DND-41 (cell line): Measurements from ENCODE around the gene FAM161B.

Source experiments
- ATAC-seq: fragments of 200-7000 bp; cut with Tn5 transposase; 3 replicates; pipeline ENCODE4 v1.9.1; 2021; ENCODE audit warnings: low read depth; ENCODE audit not compliant: insufficient read depth
- DNase-seq: peaks from one replicate; pipeline ENCODE4 v3.0.0-alpha.2; 2020
- H2AFZ ChIP-seq: 2 replicates; pipeline ENCODE4 v1.6.0; 2012; ENCODE audit warnings: low read depth, low read length
- H3K27ac ChIP-seq: 2 replicates; pipeline ENCODE4 v1.5.1; 2012; ENCODE audit warnings: low read length, inconsistent platforms
- H3K27me3 ChIP-seq: fragments of 200-600 bp; sonication (generic); 2 replicates; pipeline ENCODE4 v1.6.0; 2012; ENCODE audit warnings: low read length, mild to moderate bottlenecking, inconsistent platforms; ENCODE audit not compliant: insufficient read depth, poor library complexity
- H3K36me3 ChIP-seq: 2 replicates; pipeline ENCODE4 v1.5.1; 2012; ENCODE audit warnings: low read length, inconsistent platforms; ENCODE audit not compliant: insufficient read depth
- H3K4me1 ChIP-seq: 2 replicates; pipeline ENCODE4 v1.5.1; 2012; ENCODE audit warnings: mild to moderate bottlenecking, low read length; ENCODE audit not compliant: insufficient read depth
- H3K4me2 ChIP-seq: 2 replicates; pipeline ENCODE4 v1.6.0; 2012; ENCODE audit warnings: mild to moderate bottlenecking, moderate library complexity, low read length, inconsistent platforms; ENCODE audit not compliant: insufficient read depth
- H3K4me3 ChIP-seq, 2 experiments: fragments of 200-600 bp in 1 of 2; shearing (Covaris generic) in 1 of 2; 2 replicates each; pipeline ENCODE4 v1.5.1; 2012 to 2016; ENCODE audit warnings: inconsistent platforms in 2 of 2, low read length in 2 of 2, mild to moderate bottlenecking in 2 of 2, low read depth in 1 of 2, moderate library complexity in 1 of 2
- H3K79me2 ChIP-seq: 2 replicates; pipeline ENCODE4 v1.6.0; 2012; ENCODE audit warnings: low read length, inconsistent platforms; ENCODE audit not compliant: insufficient read depth
- H3K9ac ChIP-seq: 2 replicates; pipeline ENCODE4 v1.6.0; 2012; ENCODE audit warnings: low read depth, mild to moderate bottlenecking, inconsistent platforms, low read length, moderate library complexity
- H3K9me3 ChIP-seq: 2 replicates; pipeline ENCODE4 v1.5.1; 2012; ENCODE audit warnings: low read length, moderate library complexity, mild to moderate bottlenecking, inconsistent platforms; ENCODE audit not compliant: insufficient read depth, severe bottlenecking
- H4K20me1 ChIP-seq: 2 replicates; pipeline ENCODE4 v1.6.0; 2012; ENCODE audit warnings: low read length; ENCODE audit not compliant: insufficient read depth
- EZH2 ChIP-seq: IDR thresholded peaks from 3 replicates; pipeline ENCODE4 v1.6.1; 2012; ENCODE audit warnings: borderline replicate concordance, low read depth, mild to moderate bottlenecking, moderate library complexity, low read length, inconsistent platforms; ENCODE audit not compliant: severe bottlenecking
- TF ChIP-seq, protein P1 (sequence below): IDR thresholded peaks from 2 replicates; pipeline ENCODE4 v1.5.1; 2012; ENCODE audit warnings: borderline replicate concordance, low read length, moderate library complexity, mild to moderate bottlenecking; ENCODE audit not compliant: poor library complexity, severe bottlenecking; ENCODE audit errors: extremely low read depth

Gene FAM161B

DNA sequence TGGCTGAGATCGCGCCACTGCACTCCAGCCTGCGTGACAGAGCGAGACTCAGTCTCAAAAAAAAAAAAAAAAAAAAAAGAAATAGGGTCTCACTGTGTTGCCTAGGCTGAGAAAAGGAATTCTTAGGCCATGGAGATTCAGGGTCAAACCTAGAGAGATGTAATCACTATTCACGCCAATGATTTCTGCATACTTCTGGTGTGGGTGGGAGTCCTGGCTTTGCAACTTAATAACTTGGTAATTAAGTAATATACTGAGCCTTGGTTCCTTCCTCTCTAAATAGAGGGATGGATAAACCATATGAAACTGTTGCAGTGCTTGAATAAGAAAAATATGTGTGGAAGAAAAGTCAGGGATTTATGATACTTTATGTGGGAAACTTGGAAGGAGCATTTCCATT, 60.5 kb downstream of the FAM161B start:
- no peak overlapping the region; a peak in 1 of 4 replicates for H3K4me3 ChIP-seq
- H3K79me2 ChIP-seq, result peaks cover 88% of the 10 kb centered on the region
- H3K27ac ChIP-seq, result no peak overlapping the region
- TF ChIP-seq, protein P1, sequence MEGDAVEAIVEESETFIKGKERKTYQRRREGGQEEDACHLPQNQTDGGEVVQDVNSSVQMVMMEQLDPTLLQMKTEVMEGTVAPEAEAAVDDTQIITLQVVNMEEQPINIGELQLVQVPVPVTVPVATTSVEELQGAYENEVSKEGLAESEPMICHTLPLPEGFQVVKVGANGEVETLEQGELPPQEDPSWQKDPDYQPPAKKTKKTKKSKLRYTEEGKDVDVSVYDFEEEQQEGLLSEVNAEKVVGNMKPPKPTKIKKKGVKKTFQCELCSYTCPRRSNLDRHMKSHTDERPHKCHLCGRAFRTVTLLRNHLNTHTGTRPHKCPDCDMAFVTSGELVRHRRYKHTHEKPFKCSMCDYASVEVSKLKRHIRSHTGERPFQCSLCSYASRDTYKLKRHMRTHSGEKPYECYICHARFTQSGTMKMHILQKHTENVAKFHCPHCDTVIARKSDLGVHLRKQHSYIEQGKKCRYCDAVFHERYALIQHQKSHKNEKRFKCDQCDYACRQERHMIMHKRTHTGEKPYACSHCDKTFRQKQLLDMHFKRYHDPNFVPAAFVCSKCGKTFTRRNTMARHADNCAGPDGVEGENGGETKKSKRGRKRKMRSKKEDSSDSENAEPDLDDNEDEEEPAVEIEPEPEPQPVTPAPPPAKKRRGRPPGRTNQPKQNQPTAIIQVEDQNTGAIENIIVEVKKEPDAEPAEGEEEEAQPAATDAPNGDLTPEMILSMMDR, result no peak
- TF ChIP-seq EZH2, result no peak
- H3K9me3 ChIP-seq, result no peaks in the 10 kb centered on the region
- peak overlapping the region; percentile 69 for H3K4me2 ChIP-seq
- H3K9ac ChIP-seq, result no peak overlapping the region
- H3K4me1 ChIP-seq, result peaks cover 44% of the 10 kb centered on the region
- peaks cover 18% of the 10 kb centered on the region; the same call in 1 of the 2 replicates for H4K20me1 ChIP-seq
- no peak for ATAC-seq
- no peak overlapping the region for H2AFZ ChIP-seq
- no peak for DNase-seq
- no peaks in the 10 kb centered on the region for H3K27me3 ChIP-seq
- H3K36me3 ChIP-seq, result peaks cover 24% of the 10 kb centered on the region

DNA sequence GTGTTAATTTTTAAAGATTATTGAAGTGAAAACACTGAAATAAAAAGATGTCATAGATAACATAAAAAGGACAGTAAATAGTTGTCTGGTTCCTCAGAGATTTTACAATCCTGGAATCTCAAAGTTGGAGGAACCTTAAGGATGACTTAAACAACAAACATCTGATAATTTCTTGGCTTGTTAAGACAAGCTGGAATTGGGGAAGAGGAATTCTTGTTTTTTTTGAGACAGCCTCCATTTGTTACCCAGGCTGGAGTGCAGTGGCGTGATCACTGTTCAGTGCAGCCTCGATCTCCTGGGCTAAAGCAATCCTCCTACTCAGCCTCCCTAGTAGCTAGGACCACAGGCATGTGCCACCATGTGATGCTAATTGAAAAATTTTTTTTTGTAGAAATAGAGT, 60.9 kb downstream of the FAM161B start:
- Histone ChIP-seq H3K4me3 (peak overlapping the region in 1 of 2 experiments; percentile 30; a peak in 1 of 4 replicates), H4K20me1 (peaks cover 18% of the 10 kb centered on the region; the same call in 1 of the 2 replicates), H3K9me3 (no peaks in the 10 kb centered on the region), H2AFZ (no peak overlapping the region), H3K27ac (no peak overlapping the region), H3K36me3 (peaks cover 20% of the 10 kb centered on the region), H3K79me2 (peaks cover 84% of the 10 kb centered on the region), H3K4me2 (peak overlapping the region; percentile 69), H3K27me3 (no peaks in the 10 kb centered on the region), H3K4me1 (peaks cover 44% of the 10 kb centered on the region), H3K9ac (0 out of 2 replicates have a peak overlapping the region, but pooled peaks have one; percentile 22)
- ATAC-seq (no peak), DNase-seq (no peak)
- no peak for TF ChIP-seq EZH2
- TF ChIP-seq, protein P1, result no peak

DNA sequence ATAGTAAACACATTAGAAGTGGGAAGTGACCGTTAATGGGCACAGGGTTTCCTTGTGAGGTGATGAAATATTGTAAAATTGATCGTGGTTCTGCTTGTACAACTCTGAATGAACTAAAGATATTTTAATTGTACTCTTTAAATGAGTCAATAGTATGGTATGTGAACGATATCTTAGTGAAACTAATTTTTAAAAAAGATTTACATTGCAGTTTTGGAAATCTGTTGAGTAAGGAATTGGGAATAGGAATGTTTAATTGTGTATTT, 61.5 kb downstream of the FAM161B start:
- TF ChIP-seq, protein P1, result no peak
- TF ChIP-seq EZH2, result no peak

More for the DNA sequence above, 61.5 kb downstream of the FAM161B start:
- H3K9ac ChIP-seq, result peak overlapping the region; percentile 89
- H3K4me3 ChIP-seq, result peak overlapping the region in 1 of 2 experiments; percentile 71; a peak in 2 of 4 replicates
- ATAC-seq (no peak), DNase-seq (no peak)
- H2AFZ ChIP-seq, result no peak overlapping the region
- no peak overlapping the region for H3K27ac ChIP-seq
- H3K36me3 ChIP-seq, result peaks cover 14% of the 10 kb centered on the region
- peaks cover 44% of the 10 kb centered on the region for H3K4me1 ChIP-seq
- H3K9me3 ChIP-seq, result no peaks in the 10 kb centered on the region
- no peaks in the 10 kb centered on the region for H3K27me3 ChIP-seq
- H3K4me2 ChIP-seq, result peak overlapping the region; percentile 69
- peaks cover 79% of the 10 kb centered on the region for H3K79me2 ChIP-seq
- peaks cover 15% of the 10 kb centered on the region; the same call in 1 of the 2 replicates for H4K20me1 ChIP-seq
